ENCODE results near the gene NOA1. TPM values are rescaled to one million over a fixed set of nuclear protein-coding genes. Genes with fewer than 3 reads are reported as not detected.
A peak's percentile ranks its signal among the peaks of the same experiment; 100 is the strongest.

NOA1 gene
- 10 to 100 TPM; 32.1 to 32.4 TPM for total RNA-seq

- Mint-ChIP-seq H3K27ac (peak within 1 kb of the TSS; percentile 99), H3K4me1 (ENCODE audit: low read depth) (peaks cover 45% of the 10 kb centered on the region), H3K27me3 (no peaks in the 10 kb centered on the region), H3K9me3 (peaks cover 16% of the 10 kb centered on the region), H3K4me3 (peak within 1 kb of the TSS; percentile 96), H3K36me3 (ENCODE audit: low read depth) (peaks cover 72% of the 10 kb centered on the region)
- ATAC-seq: peak; percentile 84
- ChIA-PET CTCF (interaction anchor here (0.8 to 1.5 kb wide), 7 partner anchors 16 to 1029 kb away, joined by 3 to 6 read pairs (median 4); partner anchors contain the start of gene CEP135), POLR2A (interaction anchor here (0.9 to 6.2 kb wide), 18 partner anchors 10 to 590 kb away, joined by 3 to 76 read pairs (median 4); partner anchors contain the start of genes AASDH, PAICS, PPAT and REST)
- no peak for TF ChIP-seq CTCF (IDR thresholded peaks at IDR 0.05)
- peak; percentile 98 for DNase-seq
- intact Hi-C loops (cut with micrococcal nuclease): loop anchor here (5.0 kb wide), 1 partner anchor 70 kb away; the partner anchor contains the start of gene REST
Measured at GRCh38 chr4:56977321-56978012, at the start of gene NOA1. NOA1 (minus strand) TSS chr4:56977606; CDS start chr4:56977585, 21 bp downstream.

GRCh38 chr4:57023104-57023503, 45.7 kb upstream of the NOA1 start:
- ATAC-seq (no peak), DNase-seq (no peak)
- Mint-ChIP-seq H3K4me1 (ENCODE audit: low read depth) (peaks cover 4% of the 10 kb centered on the region), H3K27ac (peak overlapping the region; percentile 12), H3K4me3 (no peak overlapping the region), H3K27me3 (no peaks in the 10 kb centered on the region), H3K36me3 (ENCODE audit: low read depth) (peaks cover 63% of the 10 kb centered on the region), H3K9me3 (no peaks in the 10 kb centered on the region)
- no peak for TF ChIP-seq CTCF (IDR thresholded peaks at IDR 0.05)
- intact Hi-C loops (cut with micrococcal nuclease): no loop called here
- ChIA-PET POLR2A (no interaction called here), CTCF (interaction anchor here (0.9 kb wide), 1 partner anchor 14 kb away, joined by 4 read pairs; no protein-coding TSS in a partner anchor)

DNA sequence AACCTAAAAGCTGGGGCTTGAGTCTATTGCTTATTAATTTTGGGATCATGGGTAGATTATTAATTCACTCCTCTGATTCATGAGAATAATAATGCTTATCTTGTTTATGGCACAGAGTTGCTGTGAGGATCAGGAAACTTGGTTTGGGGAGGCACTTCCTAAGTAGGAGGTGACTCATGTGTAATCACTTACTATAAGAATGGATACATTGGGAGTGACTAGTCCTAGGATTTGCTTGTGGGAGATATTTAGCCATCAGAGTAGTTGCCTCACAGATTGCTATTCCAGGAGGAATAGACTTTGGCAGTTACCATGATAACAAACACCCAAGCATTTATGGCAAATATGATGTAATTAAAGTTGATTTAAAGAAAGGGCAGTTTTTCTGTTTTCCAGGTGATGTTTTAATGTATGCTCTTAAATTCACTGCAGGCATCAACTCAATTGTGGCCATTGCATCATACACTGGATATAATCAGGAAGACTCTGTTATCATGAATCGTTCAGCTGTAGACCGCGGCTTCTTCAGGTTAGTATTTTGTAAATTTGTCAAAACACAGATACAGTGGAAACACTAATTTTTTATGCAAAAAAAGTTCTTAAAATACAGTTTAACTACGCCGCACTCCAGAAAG, 43.2 kb upstream of the NOA1 start:
- ATAC-seq (no peak), DNase-seq (no peak)
- peaks cover 2% of the 10 kb centered on the region for H3K4me1 Mint-ChIP-seq (ENCODE audit: low read depth)
- no peak for TF ChIP-seq CTCF (IDR thresholded peaks at IDR 0.05)
- peaks cover 63% of the 10 kb centered on the region for H3K36me3 Mint-ChIP-seq (ENCODE audit: low read depth)
- POLR2A ChIA-PET: no interaction called here
- H3K27me3 Mint-ChIP-seq: no peaks in the 10 kb centered on the region
- H3K4me3 Mint-ChIP-seq: no peak overlapping the region
- intact Hi-C loops (cut with micrococcal nuclease): no loop called here
- H3K9me3 Mint-ChIP-seq: no peaks in the 10 kb centered on the region
- CTCF ChIA-PET: no interaction called here
- H3K27ac Mint-ChIP-seq: peak overlapping the region; percentile 54

GRCh38 chr4:57018980-57019379, 41.6 kb upstream of the NOA1 start:
- H3K27ac Mint-ChIP-seq: no peak overlapping the region
- H3K9me3 Mint-ChIP-seq: no peaks in the 10 kb centered on the region
- DNase-seq: no peak
- intact Hi-C loops (cut with micrococcal nuclease): no loop called here
- POLR2A ChIA-PET: no interaction called here
- peaks cover 57% of the 10 kb centered on the region for H3K36me3 Mint-ChIP-seq (ENCODE audit: low read depth)
- peaks cover 2% of the 10 kb centered on the region for H3K4me1 Mint-ChIP-seq (ENCODE audit: low read depth)
- H3K4me3 Mint-ChIP-seq: no peak overlapping the region
- no peak for TF ChIP-seq CTCF (IDR thresholded peaks at IDR 0.05)
- CTCF ChIA-PET: no interaction called here
- H3K27me3 Mint-ChIP-seq: no peaks in the 10 kb centered on the region
- ATAC-seq: no peak

All from activated CD8-positive, alpha-beta T cell treated with anti-CD3 and anti-CD28 coated beads for 36 hours (primary cell).